ENCODE results near the gene SCMH1.
"Not testable (repeated sequence)": the region's sequence is repeated elsewhere in the genome, so short reads cannot be mapped to it uniquely, and the experiment has no call there.

The SCMH1 gene

GRCh38 chr1:41241749-41242341, at the start of gene SCMH1:
Gene SCMH1, minus strand, starts transcription at chr1:41242306. Its CDS starts 56,173 bp downstream, at chr1:41186133.
- no peak for DNase-seq (ENCODE audit: low read depth, low spot score)

DNA sequence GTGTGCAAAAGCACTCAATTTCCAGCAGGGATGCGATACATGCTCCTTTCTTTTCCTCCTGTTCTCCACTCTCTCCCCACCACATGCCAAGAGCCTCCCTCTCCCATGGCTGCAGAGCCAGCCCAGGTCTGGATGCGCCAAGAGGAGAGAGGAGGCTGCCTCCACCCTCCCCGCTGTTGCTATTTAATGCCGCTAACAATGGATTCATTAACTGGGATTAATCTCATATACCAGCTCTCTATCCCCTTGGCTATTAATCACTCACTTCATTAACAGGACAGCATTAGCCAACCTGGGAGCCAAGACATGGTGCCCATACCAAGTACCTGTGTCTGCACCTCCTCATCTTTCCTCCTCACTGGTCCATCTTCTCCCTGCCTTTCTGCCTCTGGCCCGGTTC, 49.1 kb upstream of the SCMH1 start:
- no peak for DNase-seq (ENCODE audit: low read depth, low spot score)

GRCh38 chr1:41289196-41289595, 47.1 kb upstream of the SCMH1 start:
- no peak for DNase-seq (ENCODE audit: low read depth, low spot score)

DNA sequence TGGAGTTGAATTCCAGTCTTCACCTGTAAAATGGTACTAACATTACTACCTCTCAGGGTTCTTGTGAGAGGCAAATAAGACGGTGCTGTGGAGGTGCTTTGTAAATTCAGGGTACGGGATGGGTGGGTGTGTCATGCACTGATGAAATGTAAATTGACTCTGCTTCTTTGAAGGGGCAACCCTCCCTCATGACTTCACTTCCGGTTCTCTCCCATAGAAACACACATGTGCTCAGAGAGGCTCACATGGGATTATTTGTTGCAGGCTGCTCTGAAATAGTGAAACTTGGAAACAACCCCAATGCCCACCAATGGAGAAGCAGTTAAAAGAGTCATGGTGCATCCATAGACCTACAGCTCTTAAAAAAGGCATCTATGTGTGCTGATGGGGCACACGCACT, 44.9 kb upstream of the SCMH1 start:
- DNase-seq (ENCODE audit: low read depth, low spot score), result no peak

DNA sequence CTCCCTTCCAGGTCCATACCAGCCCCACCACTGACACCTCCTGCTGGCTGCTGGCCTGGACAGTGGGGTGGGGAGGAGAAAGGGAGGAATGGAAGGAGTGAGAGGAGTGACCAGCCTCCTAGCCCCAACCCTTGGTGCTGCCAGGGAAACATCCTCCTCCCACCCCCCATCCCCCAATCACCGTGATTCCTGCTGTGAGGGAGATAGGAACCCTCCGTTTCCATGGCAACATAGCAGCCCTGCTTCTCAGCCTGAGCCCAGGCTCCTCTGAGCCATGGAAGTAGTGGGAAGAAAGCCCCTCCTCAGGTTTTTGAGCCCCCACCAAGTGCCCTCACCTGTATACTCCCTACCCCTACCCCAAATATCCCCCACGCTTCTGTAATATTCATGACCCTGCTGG, 44.4 kb upstream of the SCMH1 start:
- no peak for DNase-seq (ENCODE audit: low read depth, low spot score)

- DNase-seq (ENCODE audit: low read depth, low spot score), result no peak
These were observed 43.7 kb upstream of the SCMH1 start for GRCh38 chr1:41285818-41286217.

DNA sequence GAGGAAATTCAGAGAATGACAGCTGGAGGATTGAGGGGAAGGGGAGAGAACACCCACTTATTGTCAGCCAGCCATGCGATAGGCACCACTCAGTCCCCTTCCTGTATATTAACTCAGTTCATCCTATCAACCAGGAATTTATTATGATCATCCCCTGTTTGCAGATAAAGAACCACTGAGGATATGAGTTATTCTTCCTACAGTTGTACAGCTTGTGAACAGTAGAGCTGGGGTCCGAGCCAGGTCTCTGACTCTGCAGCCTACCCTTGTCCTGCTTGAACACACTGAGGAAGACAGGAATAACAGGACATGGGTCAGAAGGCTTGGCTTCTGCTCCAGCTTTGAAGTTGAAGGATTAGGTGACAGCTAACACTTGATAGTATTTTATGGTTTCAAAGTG, 42.0 kb upstream of the SCMH1 start:
- no peak for DNase-seq (ENCODE audit: low read depth, low spot score)

GRCh38 chr1:41282679-41283317, 40.7 kb upstream of the SCMH1 start:
- DNase-seq (ENCODE audit: low read depth, low spot score), result no peak

DNA sequence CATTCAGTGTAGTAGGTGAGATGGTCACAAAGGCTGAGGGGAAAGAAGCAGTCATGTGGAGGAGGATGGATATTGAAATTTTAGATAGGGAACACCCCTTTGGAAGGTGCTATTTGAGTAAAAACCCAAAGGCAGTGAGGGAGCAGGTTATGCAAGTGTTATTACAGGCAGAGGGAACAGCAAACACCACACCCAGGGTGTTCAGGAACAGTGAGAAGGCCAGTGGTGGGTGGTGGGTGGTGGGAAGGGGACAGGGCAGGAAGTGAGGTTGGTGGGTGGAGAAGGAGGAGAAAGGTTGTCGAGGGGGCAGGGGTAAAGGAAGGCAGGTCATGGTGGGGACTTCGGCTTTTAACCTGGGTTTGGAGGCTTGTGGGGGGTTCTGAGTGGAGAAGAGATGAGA, 39.2 kb upstream of the SCMH1 start:
- no peak for DNase-seq (ENCODE audit: low read depth, low spot score)

- no peak for DNase-seq (ENCODE audit: low read depth, low spot score)
These were observed 38.3 kb upstream of the SCMH1 start for GRCh38 chr1:41280202-41281032.

GRCh38 chr1:41278076-41278475, 36.0 kb upstream of the SCMH1 start:
- DNase-seq (ENCODE audit: low read depth, low spot score), result no peak

DNA sequence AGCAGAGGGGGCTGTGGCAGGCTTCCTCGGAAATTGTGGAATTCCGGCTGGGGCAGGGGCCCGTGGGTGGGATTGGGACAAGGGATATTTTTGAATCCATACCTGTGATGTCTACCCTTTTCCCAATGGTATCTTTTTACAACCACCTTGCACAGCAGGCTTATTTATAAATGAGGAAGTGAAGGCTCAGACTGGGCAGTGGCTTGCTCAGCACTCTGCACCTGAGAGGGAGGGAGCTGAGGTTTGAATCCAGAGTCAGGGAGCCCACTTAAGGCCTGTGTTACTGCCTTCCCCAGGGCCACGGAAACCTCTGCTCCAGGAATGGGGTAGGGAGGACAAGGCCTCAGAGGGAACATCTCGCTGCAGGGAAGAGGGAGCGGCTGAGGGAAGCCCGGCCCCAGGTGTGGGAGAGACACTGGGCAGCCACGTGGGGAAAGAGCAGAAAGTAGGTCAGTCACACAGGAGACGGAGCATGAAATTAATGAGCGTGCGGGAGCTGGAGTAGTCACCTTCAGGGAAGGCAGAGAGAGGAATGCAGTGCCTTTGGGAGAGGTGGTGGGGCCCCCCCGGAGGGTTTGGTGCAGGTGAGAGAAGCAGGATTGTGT, 35.4 kb upstream of the SCMH1 start:
- no peak for DNase-seq (ENCODE audit: low read depth, low spot score)

- no peak for DNase-seq (ENCODE audit: low read depth, low spot score)
These were observed 33.7 kb upstream of the SCMH1 start for GRCh38 chr1:41275831-41276230.

DNA sequence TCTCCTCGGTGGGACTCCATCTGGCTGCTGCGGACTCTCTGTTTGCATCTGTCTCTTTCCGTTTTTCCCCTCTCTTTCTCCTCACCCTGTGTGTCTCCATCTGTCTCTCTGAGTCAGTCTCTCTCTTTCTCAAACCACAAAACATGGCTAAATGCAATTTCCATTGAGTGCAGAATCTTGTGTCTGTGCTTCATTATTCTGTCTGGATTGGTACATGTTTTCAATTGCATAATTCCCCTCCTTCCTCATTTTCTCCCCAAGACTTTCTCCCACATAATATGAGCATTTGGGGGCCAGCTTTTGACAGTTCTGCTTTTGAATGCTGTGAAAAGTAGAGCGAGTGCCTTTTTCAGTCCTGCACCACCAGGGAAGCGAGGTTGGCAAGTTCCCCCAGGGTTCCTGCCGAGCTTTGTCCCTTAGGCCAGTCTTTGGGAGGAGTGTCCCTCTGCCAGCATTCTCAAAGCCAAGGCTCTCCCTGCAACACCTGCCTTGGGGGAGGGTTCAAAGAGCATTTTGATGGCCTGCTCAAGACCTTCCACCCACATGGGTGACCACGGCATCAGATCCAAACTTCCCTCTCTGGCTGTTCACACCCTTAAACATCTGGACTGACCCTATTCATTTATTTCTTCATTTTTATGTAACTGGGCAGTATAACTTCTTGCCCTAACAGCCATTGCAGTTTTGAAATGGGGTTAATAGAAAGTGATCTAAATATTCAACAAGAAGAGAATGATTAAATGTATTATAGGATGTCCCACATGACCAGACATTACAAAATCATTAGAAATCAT, 32.8 kb upstream of the SCMH1 start:
- no peak for DNase-seq (ENCODE audit: low read depth, low spot score)

DNA sequence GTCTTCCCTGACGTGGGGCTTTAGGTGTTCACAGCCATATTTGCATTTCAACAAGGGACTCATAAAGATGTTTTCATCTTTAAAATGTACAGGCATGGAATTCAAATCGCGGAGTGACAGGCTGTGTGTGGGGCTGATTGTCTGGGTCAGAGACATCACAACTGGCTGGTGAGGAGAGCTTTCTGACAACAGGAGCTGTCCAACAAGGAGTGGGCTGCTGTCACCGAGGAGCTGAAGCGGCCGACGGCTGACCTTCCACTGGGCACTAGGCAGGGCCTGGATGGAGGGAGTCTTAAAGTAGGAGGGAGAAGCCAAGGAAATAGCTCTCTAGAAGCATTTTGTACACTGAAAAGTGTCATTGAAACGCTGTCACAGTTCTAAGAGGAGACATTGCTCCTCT, 30.5 kb upstream of the SCMH1 start:
- DNase-seq (ENCODE audit: low read depth, low spot score), result no peak

DNA sequence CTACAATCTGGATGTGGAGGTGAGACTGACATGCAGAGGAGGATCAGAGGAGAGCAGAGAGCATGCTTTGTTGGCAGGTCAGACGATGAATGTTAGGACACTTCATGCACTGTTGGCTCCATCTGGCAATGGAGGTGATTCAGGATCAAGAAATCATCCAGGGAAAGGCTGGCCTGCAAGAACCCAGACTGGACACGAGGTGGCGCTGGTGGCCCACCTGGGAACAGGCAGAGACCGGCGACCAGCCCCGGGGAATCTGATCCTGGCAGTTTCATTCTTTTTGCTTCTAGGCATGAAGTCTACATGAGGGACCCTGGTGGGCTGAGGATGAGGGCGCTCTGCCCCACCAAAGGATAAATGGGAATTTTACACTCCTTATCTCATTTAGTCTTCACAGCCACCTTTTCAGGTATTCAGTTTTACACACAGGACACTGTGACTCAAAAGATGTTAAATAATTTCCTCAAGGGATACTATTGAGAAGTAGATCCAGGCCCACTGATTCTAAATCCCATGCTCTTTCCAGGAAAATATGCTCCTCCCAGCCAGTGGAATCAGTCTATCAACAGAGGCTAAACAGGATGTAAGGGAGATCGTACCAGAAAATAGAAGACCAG, 26.2 kb upstream of the SCMH1 start:
- peak; percentile 13 for DNase-seq (ENCODE audit: low read depth, low spot score)

DNA sequence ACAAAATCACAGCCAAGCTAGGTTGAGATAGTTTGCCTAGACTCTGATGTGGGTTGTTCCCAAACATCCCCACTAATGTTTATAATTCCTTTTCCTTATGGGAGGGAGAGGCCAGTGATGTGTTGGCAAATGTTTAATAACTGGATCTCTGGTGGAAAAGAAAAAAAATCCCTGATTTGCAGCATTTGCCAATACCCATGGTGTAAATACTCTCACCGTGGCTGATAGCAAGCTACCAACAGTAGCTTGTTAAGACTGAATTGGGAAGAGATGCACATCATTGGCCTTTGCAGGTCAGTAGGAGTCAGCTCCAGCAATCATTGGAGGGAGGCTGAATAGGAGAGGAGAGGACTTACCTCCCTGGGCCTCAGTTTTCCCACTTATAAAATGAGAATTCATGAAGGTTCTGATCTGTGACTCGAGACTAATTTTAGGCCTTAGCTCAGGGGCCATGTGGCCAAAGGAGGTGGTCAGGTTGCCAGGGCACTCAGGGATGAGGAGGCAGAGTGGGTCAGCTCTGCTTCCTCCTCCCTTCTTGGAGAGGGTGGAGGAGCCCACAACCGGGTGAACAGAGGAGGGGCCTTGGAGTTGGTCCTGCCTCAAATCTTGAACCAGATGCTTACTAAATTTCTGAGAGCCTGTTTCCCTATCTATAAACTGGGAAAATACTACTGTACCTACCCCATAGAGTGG, 20.0 kb upstream of the SCMH1 start:
- DNase-seq (ENCODE audit: low read depth, low spot score), result no peak

DNA sequence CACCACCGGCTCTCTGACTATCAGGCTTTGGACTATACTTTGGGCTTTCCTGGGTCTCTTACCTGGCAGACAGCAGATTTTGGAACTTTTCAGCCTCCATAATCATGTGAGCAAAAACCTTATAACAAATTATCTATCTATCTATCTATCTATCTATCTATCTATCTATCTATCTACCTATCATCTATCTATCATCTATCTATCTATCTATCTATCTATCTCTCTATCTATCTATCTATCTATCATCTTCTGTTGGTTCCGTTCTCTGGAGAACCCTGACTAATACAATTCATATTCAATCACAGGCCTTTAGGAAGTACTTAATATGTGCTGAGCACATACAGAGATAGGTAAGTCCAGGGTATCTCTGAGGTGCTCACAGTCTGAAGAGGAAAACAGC, 18.7 kb upstream of the SCMH1 start:
- DNase-seq (ENCODE audit: low read depth, low spot score), result no peak

DNA sequence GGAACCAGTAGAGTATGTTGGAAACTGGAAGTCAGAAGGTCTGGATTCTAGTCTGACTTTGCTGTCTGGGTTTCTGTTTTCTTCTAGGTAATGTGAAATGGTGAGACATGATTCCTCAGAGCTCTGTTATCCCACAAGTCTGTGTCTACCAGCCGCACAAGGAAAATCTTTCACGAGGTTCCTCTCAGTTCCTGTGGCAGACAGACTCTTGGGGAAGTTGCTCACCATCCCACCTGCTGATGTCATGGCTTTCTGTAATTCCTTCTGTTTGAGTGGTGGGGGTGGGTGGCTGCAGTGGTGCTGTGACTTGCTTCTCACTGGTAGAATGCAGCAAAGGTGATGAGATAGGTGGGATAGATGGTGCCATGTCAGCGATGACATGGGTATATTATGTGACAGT, 17.1 kb upstream of the SCMH1 start:
- no peak for DNase-seq (ENCODE audit: low read depth, low spot score)

GRCh38 chr1:41255978-41256377, 13.9 kb upstream of the SCMH1 start:
- DNase-seq (ENCODE audit: low read depth, low spot score), result no peak

DNA sequence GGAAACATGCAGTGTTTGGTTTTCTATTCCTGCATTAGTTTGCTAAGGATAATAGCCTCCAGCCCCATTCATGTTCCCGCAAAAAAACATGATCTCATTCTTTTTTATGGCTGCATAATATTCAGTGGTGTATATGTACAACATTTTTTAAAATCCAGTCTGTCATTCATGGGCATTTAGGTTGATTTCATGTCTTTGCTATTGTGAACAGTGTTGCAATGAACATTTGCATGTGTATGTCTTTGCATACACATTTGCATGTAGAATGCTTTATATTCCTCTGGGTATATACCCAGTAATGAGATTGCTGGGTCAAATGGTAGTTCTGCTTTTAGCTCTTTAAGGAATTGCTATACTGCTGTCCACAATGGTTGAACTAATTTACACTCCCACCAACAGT, 9.0 kb upstream of the SCMH1 start:
- DNase-seq (ENCODE audit: low read depth, low spot score), result not testable (repeated sequence)

Measured in brain pericyte (primary cell).